MM.1S (cell line): ENCODE results near the gene PRKAG2.

ENCODE experiments used
- DNase-seq: peaks from one replicate; pipeline ENCODE4 v3.0.0-alpha.2; 2015
- H2AFZ ChIP-seq: fragments of 300-600 bp; sonication (generic); 2 replicates; pipeline ENCODE4 v1.6.0; 2016; ENCODE audit warnings: antibody characterized with exemption, low read length
- H3F3A ChIP-seq: fragments of 300-600 bp; sonication (generic); 2 replicates; pipeline ENCODE4 v1.6.1; 2016; ENCODE audit warnings: mild to moderate bottlenecking, antibody characterized with exemption, low read length, moderate library complexity, mixed read lengths; ENCODE audit not compliant: insufficient read depth
- H3K27ac ChIP-seq: fragments of 300-600 bp; sonication (generic); 2 replicates; pipeline ENCODE4 v1.5.1; 2016; ENCODE audit warnings: mild to moderate bottlenecking, low read length
- H3K27me3 ChIP-seq: fragments of 300-600 bp; sonication (generic); replicated peaks from 2 replicates; pipeline ENCODE4 v1.6.0; 2016; ENCODE audit warnings: low read length; ENCODE audit not compliant: insufficient read depth
- H3K36me3 ChIP-seq: fragments of 300-600 bp; sonication (generic); replicated peaks from 2 replicates; pipeline ENCODE4 v1.6.1; 2016; ENCODE audit warnings: mild to moderate bottlenecking, low read length, mixed read lengths; ENCODE audit not compliant: insufficient read depth
- H3K4me1 ChIP-seq: fragments of 300-600 bp; sonication (generic); 2 replicates; pipeline ENCODE4 v1.6.1; 2016; ENCODE audit warnings: low read length, mixed read lengths
- H3K4me2 ChIP-seq: fragments of 300-600 bp; sonication (generic); 2 replicates; pipeline ENCODE4 v1.6.0; 2016; ENCODE audit warnings: low read depth, low read length
- H3K4me3 ChIP-seq: fragments of 300-600 bp; sonication (generic); 2 replicates; pipeline ENCODE4 v1.5.1; 2016; ENCODE audit warnings: low read length, mixed read lengths
- H3K79me2 ChIP-seq: fragments of 300-600 bp; sonication (generic); 2 replicates; pipeline ENCODE4 v1.6.1; 2016; ENCODE audit warnings: mixed run types, low read length, mixed read lengths
- H3K9ac ChIP-seq: fragments of 300-600 bp; sonication (generic); 2 replicates; pipeline ENCODE4 v1.6.1; 2016; ENCODE audit warnings: low read length, mixed read lengths
- H3K9me2 ChIP-seq: fragments of 300-600 bp; sonication (generic); replicated peaks from 2 replicates; pipeline ENCODE4 v1.6.1; 2016; ENCODE audit warnings: mild to moderate bottlenecking, low read length, mixed read lengths; ENCODE audit not compliant: insufficient read depth
- H3K9me3 ChIP-seq: fragments of 300-600 bp; sonication (generic); replicated peaks from 2 replicates; pipeline ENCODE4 v1.6.1; 2016; ENCODE audit warnings: mild to moderate bottlenecking, low read length, mixed read lengths; ENCODE audit not compliant: insufficient read depth
- H4K20me1 ChIP-seq: fragments of 300-600 bp; sonication (generic); 2 replicates; pipeline ENCODE4 v1.6.1; 2016; ENCODE audit warnings: mild to moderate bottlenecking, low read length, moderate library complexity, mixed read lengths; ENCODE audit not compliant: insufficient read depth
- CTCF ChIP-seq: fragments of 300-600 bp; sonication (generic); IDR thresholded peaks from 2 replicates; pipeline ENCODE4 v1.5.1; 2016; ENCODE audit warnings: antibody characterized with exemption, low read length, mixed read lengths
- EZH2 ChIP-seq: fragments of 300-600 bp; sonication (generic); optimal IDR thresholded peaks from 2 replicates; pipeline ENCODE3; 2017; ENCODE audit warnings: low read depth, mild to moderate bottlenecking, antibody characterized with exemption, low read length, mixed read lengths
- EZH2phosphoT487 ChIP-seq: fragments of 300-600 bp; sonication (generic); IDR thresholded peaks from 2 replicates; pipeline ENCODE4 v1.6.1; 2018; ENCODE audit warnings: antibody characterized with exemption, low read length

The PRKAG2 gene

GRCh38 chr7:151675196-151675920 lies 201.6 kb downstream of the PRKAG2 start:
- Histone ChIP-seq H3K4me2 (no peak overlapping the region), H3K9ac (no peak overlapping the region), H3K27me3 (no peaks in the 10 kb centered on the region; the same call in 1 of the 2 replicates), H3K4me3 (no peak overlapping the region), H3K79me2 (no peaks in the 10 kb centered on the region), H3K4me1 (no peaks in the 10 kb centered on the region), H3K36me3 (no peaks in the 10 kb centered on the region), H3K9me2 (no peaks in the 10 kb centered on the region), H3K9me3 (no peaks in the 10 kb centered on the region), H3K27ac (no peak overlapping the region), H3F3A (no peaks in the 10 kb centered on the region), H4K20me1 (no peaks in the 10 kb centered on the region), H2AFZ (no peak overlapping the region)
- no peak for TF ChIP-seq EZH2phosphoT487
- no peak for DNase-seq

GRCh38 chr7:151674161-151674920 lies 202.6 kb downstream of the PRKAG2 start:
- no peak overlapping the region for H2AFZ ChIP-seq
- no peaks in the 10 kb centered on the region for H3K79me2 ChIP-seq
- no peak overlapping the region for H3K4me3 ChIP-seq
- H3K27me3 ChIP-seq, result no peaks in the 10 kb centered on the region; the same call in 1 of the 2 replicates
- DNase-seq, result no peak
- TF ChIP-seq EZH2phosphoT487, result no peak
- no peak for TF ChIP-seq CTCF
- no peaks in the 10 kb centered on the region for H3K9me3 ChIP-seq
- no peaks in the 10 kb centered on the region for H3F3A ChIP-seq
- no peaks in the 10 kb centered on the region for H3K36me3 ChIP-seq
- H3K4me1 ChIP-seq, result no peaks in the 10 kb centered on the region
- no peak overlapping the region for H3K9ac ChIP-seq
- no peak overlapping the region for H3K4me2 ChIP-seq
- H3K9me2 ChIP-seq, result no peaks in the 10 kb centered on the region
- H4K20me1 ChIP-seq, result no peaks in the 10 kb centered on the region
- no peak overlapping the region for H3K27ac ChIP-seq

- H3K27me3 ChIP-seq, result no peaks in the 10 kb centered on the region
- TF ChIP-seq EZH2phosphoT487 (no peak), EZH2 (no peak), CTCF (no peak)
- no peaks in the 10 kb centered on the region for H4K20me1 ChIP-seq
- no peaks in the 10 kb centered on the region for H3K36me3 ChIP-seq
- H3K9ac ChIP-seq, result no peak overlapping the region
- H3F3A ChIP-seq, result no peaks in the 10 kb centered on the region
- no peaks in the 10 kb centered on the region for H3K79me2 ChIP-seq
- no peak overlapping the region for H3K4me3 ChIP-seq
- H3K9me2 ChIP-seq, result no peaks in the 10 kb centered on the region
- no peaks in the 10 kb centered on the region for H3K9me3 ChIP-seq
- DNase-seq, result no peak
- no peak overlapping the region for H3K4me2 ChIP-seq
- no peak overlapping the region for H3K27ac ChIP-seq
- H2AFZ ChIP-seq, result no peak overlapping the region
- no peaks in the 10 kb centered on the region for H3K4me1 ChIP-seq
Measured at GRCh38 chr7:151673216-151673615, 203.7 kb downstream of the PRKAG2 start.

- H3K9ac ChIP-seq, result no peak overlapping the region
- DNase-seq, result no peak
- H3F3A ChIP-seq, result no peaks in the 10 kb centered on the region
- no peaks in the 10 kb centered on the region for H3K36me3 ChIP-seq
- H3K4me1 ChIP-seq, result no peaks in the 10 kb centered on the region
- no peaks in the 10 kb centered on the region for H3K9me3 ChIP-seq
- TF ChIP-seq EZH2phosphoT487, result no peak
- H3K4me3 ChIP-seq, result no peak overlapping the region
- H3K9me2 ChIP-seq, result no peaks in the 10 kb centered on the region
- H2AFZ ChIP-seq, result no peak overlapping the region
- no peaks in the 10 kb centered on the region for H3K79me2 ChIP-seq
- no peak overlapping the region for H3K27ac ChIP-seq
- no peaks in the 10 kb centered on the region for H4K20me1 ChIP-seq
- no peak overlapping the region for H3K4me2 ChIP-seq
- H3K27me3 ChIP-seq, result no peaks in the 10 kb centered on the region
Measured at GRCh38 chr7:151672716-151673115, 204.2 kb downstream of the PRKAG2 start.
